NOMO-1 (cell line): ENCODE results near the gene CENPL.
"Not testable (repeated sequence)": the region's sequence is repeated elsewhere in the genome, so short reads cannot be mapped to it uniquely, and the experiment has no call there.

Source experiments
- DNase-seq, 2 experiments: peaks; one replicate each; lab custom pipeline; 2025; ENCODE audit not compliant: unreplicated experiment in 2 of 2; lab: John Stamatoyannopoulos, UW

Gene CENPL

DNA sequence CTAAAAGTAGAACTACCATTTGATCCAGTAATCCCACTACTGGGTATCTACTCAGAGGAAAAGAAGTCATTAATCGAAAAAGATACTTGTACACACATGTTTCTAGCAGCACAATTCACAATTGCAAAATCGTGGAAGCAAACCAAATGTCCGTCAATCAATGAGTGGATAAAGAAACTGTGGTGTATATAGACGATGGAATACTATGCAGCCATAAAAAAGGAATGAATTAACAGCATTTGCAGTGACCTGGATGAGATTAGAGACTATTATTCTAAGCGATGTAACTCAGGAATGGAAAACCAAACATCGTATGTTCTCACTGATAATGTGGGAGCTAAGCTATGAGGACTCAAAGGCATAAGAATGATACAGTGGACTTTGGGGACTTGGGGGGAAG is 60.4 kb downstream of the CENPL start:
- not testable (repeated sequence) for DNase-seq

DNA sequence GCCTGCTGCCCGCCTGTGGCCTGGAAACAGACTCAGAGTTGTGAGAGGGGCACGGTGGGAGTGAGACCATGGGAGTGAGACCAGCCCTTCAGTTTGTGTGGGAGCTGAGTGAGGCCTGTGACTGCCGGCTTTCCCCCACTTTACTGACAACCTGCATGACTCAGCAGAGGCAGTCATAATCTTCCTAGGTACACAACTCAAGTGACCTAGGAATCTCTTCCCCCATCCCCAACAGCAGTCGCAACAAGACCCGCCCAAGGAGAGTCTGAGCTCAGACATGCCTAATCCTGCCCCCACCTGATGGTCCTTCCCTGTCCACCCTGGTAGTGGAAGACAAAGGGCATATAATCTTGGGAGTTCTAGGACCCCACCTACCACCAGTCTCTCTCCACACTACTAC is 65.7 kb downstream of the CENPL start:
- no peak for DNase-seq

DNA sequence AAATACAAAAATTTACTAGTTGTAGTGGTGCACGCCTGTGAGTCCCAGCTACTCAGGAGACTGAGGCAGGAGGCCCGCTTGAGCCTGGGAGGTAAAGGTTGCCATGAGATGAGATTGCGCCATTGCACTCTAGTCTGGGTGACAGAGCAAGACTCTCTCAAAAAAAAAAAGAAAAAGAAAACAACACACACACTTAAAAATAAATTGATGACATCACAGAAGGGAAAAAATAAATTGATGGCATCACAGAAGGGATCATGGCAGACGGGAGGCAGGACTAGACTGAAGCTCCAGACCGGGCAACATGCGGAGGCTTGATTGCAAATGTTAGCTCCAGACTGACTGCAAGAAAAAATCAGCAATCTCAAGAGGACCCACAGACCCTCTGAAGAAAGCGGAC is 66.6 kb downstream of the CENPL start:
- DNase-seq, result no peak

DNA sequence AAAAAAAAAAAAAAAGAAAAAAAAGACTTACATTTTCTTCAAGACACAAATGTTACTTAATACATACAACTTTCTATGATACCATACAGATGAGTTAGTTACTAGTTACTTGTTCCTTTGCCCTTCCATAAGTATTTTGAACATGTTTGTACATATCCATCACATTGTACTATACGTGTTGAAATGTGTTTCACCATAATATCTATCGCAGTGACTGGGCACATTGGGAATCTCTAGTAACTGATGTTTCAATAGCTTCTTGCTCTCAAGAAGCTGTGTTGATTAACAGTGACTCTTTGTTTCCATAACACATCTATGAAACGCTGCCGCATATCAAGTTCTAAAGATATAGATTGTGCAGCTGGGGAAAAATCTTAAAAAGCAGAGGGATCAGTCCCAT is 67.0 kb downstream of the CENPL start:
- no peak for DNase-seq

DNA sequence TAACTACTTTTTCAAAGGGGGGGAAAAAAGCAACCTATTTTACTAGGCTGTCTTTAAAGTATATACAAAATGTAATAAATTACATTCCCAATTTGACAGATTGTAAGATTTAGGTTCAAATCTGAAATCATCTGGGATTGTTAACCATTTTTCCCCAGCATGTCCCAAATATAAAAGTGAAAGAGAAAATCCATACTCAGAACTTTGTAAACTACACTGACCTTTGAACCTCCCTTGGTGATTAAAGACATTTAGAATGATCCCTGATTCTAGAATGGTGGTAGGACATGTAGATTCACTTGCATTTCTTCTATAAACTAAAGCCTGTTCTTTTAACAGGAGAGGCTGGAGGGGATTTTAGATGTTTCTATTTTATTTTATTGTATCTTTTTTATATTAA is 70.9 kb downstream of the CENPL start:
- DNase-seq, result no peak
